GM12878 (cell line): ENCODE data around the gene FBN3. TPM values are rescaled to one million over a fixed set of nuclear protein-coding genes. Genes with fewer than 3 reads are reported as not detected.
"Not testable (repeated sequence)": the region's sequence is repeated elsewhere in the genome, so short reads cannot be mapped to it uniquely, and the experiment has no call there.

ENCODE experiments used
- ATAC-seq: fragments of 200-7000 bp; cut with Tn5 transposase; 3 replicates; pipeline ENCODE4 v1.9.1; 2020; ENCODE audit warnings: mild to moderate bottlenecking, moderate library complexity
- BruUV-seq: library from RNA; stranded (reverse); fragments of 400-500 nt; replicated peaks from 2 replicates; lab custom pipeline; 2021; lab: Mats Ljungman, UMichigan
- CTCF ChIA-PET: fragments of 300-600 bp; sonication (Branson Sonifier 250); formaldehyde crosslinking; extraction: SDS; loops from one replicate; lab custom pipeline; 2021; ENCODE audit warnings: inconsistent platforms; lab: Yijun Ruan, JAX
- POLR2A ChIA-PET: fragments of 350-600 bp; formaldehyde crosslinking; extraction: SDS; loops from one replicate; lab custom pipeline; 2021; ENCODE audit warnings: inconsistent platforms; lab: Charles Lee
- RAD21 ChIA-PET: fragments of 300-600 bp; sonication (Branson Sonifier 250); formaldehyde crosslinking; loops from one replicate; lab custom pipeline; 2023; ENCODE audit warnings: antibody characterized with exemption; ENCODE audit not compliant: unreplicated experiment; lab: Charles Lee
- SMC1A ChIA-PET: fragments of 300-600 bp; sonication (Branson Sonifier 250); formaldehyde crosslinking; loops from one replicate; lab custom pipeline; 2023; ENCODE audit not compliant: unreplicated experiment, uncharacterized antibody; lab: Charles Lee
- DNase-seq: peaks from one replicate; pipeline ENCODE4 v3.0.0-alpha.2; 2011; ENCODE audit warnings: low read depth, low spot score
- FAIRE-seq: peaks from 3 replicates; lab custom pipeline; 2011; peaks lifted over from hg19 to GRCh38; lab: Jason Lieb, UNC
- H2AFZ ChIP-seq: 2 replicates; pipeline ENCODE4 v1.6.0; 2011; ENCODE audit warnings: low read depth, low read length, control low read depth; ENCODE audit not compliant: control insufficient read depth
- H3K27ac ChIP-seq: 2 replicates; pipeline ENCODE4 v1.5.1; 2011; ENCODE audit warnings: control low read depth; ENCODE audit not compliant: control insufficient read depth, insufficient read depth
- H3K27me3 ChIP-seq, 2 experiments: replicated peaks in 1 of 2; 2 replicates each; pipeline versions ENCODE4 v1.6.0 to v1.6.1; 2011; ENCODE audit warnings: low read length in 1 of 2; ENCODE audit not compliant: control insufficient read depth in 2 of 2, insufficient read depth in 2 of 2
- H3K36me3 ChIP-seq, 2 experiments: 2 replicates each; pipeline ENCODE4 v1.5.1; 2011; ENCODE audit warnings: low read length in 1 of 2; ENCODE audit not compliant: control insufficient read depth in 2 of 2, insufficient read depth in 2 of 2
- H3K4me1 ChIP-seq: 2 replicates; pipeline ENCODE4 v1.6.1; 2011; ENCODE audit warnings: mild to moderate bottlenecking, low read length, moderate library complexity, mixed read lengths; ENCODE audit not compliant: control insufficient read depth, insufficient read depth
- H3K4me2 ChIP-seq: 2 replicates; pipeline ENCODE4 v1.6.0; 2011; ENCODE audit warnings: control low read depth; ENCODE audit not compliant: control insufficient read depth, insufficient read depth
- H3K4me3 ChIP-seq: fragments of 200-600 bp; sonication (generic); 2 replicates; pipeline ENCODE4 v1.5.1; 2016
- H3K79me2 ChIP-seq: 2 replicates; pipeline ENCODE4 v1.6.0; 2011; ENCODE audit warnings: low read length; ENCODE audit not compliant: control insufficient read depth, insufficient read depth
- H3K9ac ChIP-seq: 2 replicates; pipeline ENCODE4 v1.8.0; 2011; ENCODE audit warnings: low read length, control low read depth, mixed read lengths; ENCODE audit not compliant: control insufficient read depth, insufficient read depth
- H3K9me3 ChIP-seq: replicated peaks from 3 replicates; pipeline ENCODE4 v1.5.1; 2011; ENCODE audit warnings: mild to moderate bottlenecking, low read length; ENCODE audit not compliant: control insufficient read depth, insufficient read depth
- H4K20me1 ChIP-seq: 2 replicates; pipeline ENCODE4 v1.6.0; 2011; ENCODE audit not compliant: control insufficient read depth, insufficient read depth
- BMI1 ChIP-seq: fragments of 450-650 bp; IDR thresholded peaks from 2 replicates; pipeline ENCODE4 v1.6.1; 2016; ENCODE audit warnings: mild to moderate bottlenecking, moderate library complexity, borderline replicate concordance
- STAT3 ChIP-seq: IDR thresholded peaks from 2 replicates; pipeline ENCODE4 v1.6.1; 2011; ENCODE audit warnings: low read depth, low read length, improper control_type of control experiment
- WGBS: methylation state at CpG from one replicate; pipeline ENCODE4 v1.1.6; 2016; ENCODE audit warnings: low lambda C conversion rate; ENCODE audit not compliant: insufficient replicate concordance, insufficient coverage; ENCODE audit errors: missing lambda C conversion rate; 5-methylcytosine and 5-hydroxymethylcytosine counted together
- in situ Hi-C: fragments of 300-500 bp; cut with MboI; formaldehyde crosslinking; loops from 9 replicates; pipeline ENCODE4 v1.14.3; 2018; ENCODE audit warnings: mixed read lengths
- intact Hi-C: fragments of 100-400 bp; cut with micrococcal nuclease; formaldehyde crosslinking; loops from one replicate; pipeline ENCODE4 v1.14.2; 2022; ENCODE audit not compliant: unreplicated experiment
- polyA plus RNA-seq, 11 experiments: library from polyadenylated mRNA; depleted of rRNA in 4 of 11; unstranded in 6 of 11; stranded (reverse) in 5 of 11; fragments of >200 nt; fragmentation: Nextera tagmentation in 4 of 11; fragmentation: Illumina TruSeq in 1 of 11; extraction: Ambion mirVana in 4 of 11; extraction: Trizol in 1 of 11; gene quantifications; 1 replicate in 1 of 11; 2 replicates in 10 of 11; pipeline versions ENCODE4 v1.2.1 to v1.2.3, GENCODE V29; 2011 to 2016; ENCODE audit warnings: inconsistent platforms in 2 of 11, missing spikeins in 2 of 11, low read depth in 1 of 11
- total RNA-seq, 4 experiments: library from RNA; depleted of rRNA in 3 of 4; stranded (reverse); fragments of >200 nt in 3 of 4; fragmentation: Illumina TruSeq in 1 of 4; extraction: Trizol in 1 of 4; gene quantifications; 2 replicates each; pipeline versions ENCODE4 v1.2.1 to v1.2.3, GENCODE V29; 2013 to 2021
- TF ChIP-seq, protein P1 (sequence below): fragments of 450-650 bp; IDR thresholded peaks from 2 replicates; pipeline ENCODE4 v1.6.1; 2016; ENCODE audit warnings: mild to moderate bottlenecking

Gene FBN3
- total and polyA plus RNA-seq, 10 of the 15 experiments (the other 5 are each of a cell fraction or from before 2014, with no cell fraction given): 0.05 TPM; not detected in 9

- H3K9ac ChIP-seq, BruUV-seq, RAD21 ChIA-PET, H4K20me1 ChIP-seq, FAIRE-seq, H3K27ac ChIP-seq, H3K9me3 ChIP-seq, H3K4me1 ChIP-seq, H3K36me3 ChIP-seq, H3K4me3 ChIP-seq, CTCF ChIA-PET, intact Hi-C loops, H3K27me3 ChIP-seq, DNase-seq, SMC1A ChIA-PET, in situ Hi-C loops, H3K79me2 ChIP-seq, H2AFZ ChIP-seq, POLR2A ChIA-PET, ATAC-seq, H3K4me2 ChIP-seq: not testable (repeated sequence)
- 54% methylated on average over 12 of the region's 12 CpGs for WGBS
Measured at GRCh38 chr19:8101910-8102309, 47.5 kb downstream of the FBN3 start.

DNA sequence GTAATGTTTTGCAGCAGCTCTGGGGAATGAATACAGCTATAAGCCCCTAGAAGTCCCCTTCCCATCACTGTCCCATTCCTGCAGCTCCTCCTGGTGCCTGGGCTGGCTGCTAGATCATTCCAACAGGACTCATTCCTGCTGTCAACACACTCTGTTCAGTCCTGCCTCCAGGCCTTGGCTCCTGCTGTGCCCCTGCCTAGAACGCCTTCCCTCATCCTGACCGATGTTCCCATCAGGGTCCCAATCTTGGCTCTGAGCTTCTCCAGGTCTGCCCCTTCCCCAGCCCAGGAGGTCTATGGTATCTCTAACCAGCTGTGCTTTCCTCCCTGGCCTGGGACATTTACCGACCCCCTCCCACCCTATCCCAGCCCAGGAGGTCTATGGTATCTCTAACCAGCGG, 48.1 kb downstream of the FBN3 start:
- Histone ChIP-seq H3K9me3 (peaks cover 10% of the 10 kb centered on the region; the same call in 2 of the 3 replicates), H3K4me3 (no peak overlapping the region), H3K79me2 (no peaks in the 10 kb centered on the region), H3K9ac (no peak overlapping the region), H3K4me1 (peaks cover 4% of the 10 kb centered on the region), H4K20me1 (no peaks in the 10 kb centered on the region), H3K4me2 (no peak overlapping the region), H3K27ac (no peak overlapping the region), H3K36me3 (no peaks in the 10 kb centered on the region), H3K27me3 (no peaks in the 10 kb centered on the region), H2AFZ (no peak overlapping the region)
- RAD21 ChIA-PET: no interaction called here
- in situ Hi-C loops: no loop called here
- FAIRE-seq: no peak
- WGBS: 45% methylated on average over 4 of the region's 4 CpGs
- CTCF ChIA-PET: no interaction called here
- no peak for ATAC-seq
- intact Hi-C loops: no loop called here
- no peak for DNase-seq
- POLR2A ChIA-PET: interaction anchor here (0.6 kb wide), 1 partner anchor 136 kb away, joined by 3 read pairs; no protein-coding TSS in a partner anchor
- TF ChIP-seq, protein P1, sequence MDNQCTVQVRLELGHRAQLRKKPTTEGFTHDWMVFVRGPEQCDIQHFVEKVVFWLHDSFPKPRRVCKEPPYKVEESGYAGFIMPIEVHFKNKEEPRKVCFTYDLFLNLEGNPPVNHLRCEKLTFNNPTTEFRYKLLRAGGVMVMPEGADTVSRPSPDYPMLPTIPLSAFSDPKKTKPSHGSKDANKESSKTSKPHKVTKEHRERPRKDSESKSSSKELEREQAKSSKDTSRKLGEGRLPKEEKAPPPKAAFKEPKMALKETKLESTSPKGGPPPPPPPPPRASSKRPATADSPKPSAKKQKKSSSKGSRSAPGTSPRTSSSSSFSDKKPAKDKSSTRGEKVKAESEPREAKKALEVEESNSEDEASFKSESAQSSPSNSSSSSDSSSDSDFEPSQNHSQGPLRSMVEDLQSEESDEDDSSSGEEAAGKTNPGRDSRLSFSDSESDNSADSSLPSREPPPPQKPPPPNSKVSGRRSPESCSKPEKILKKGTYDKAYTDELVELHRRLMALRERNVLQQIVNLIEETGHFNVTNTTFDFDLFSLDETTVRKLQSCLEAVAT: no peak
- TF ChIP-seq STAT3 (no peak), BMI1 (no peak)
- BruUV-seq: no TSS peak
- SMC1A ChIA-PET: no interaction called here
